ENCODE results near the gene PARD3.

PARD3 gene

DNA sequence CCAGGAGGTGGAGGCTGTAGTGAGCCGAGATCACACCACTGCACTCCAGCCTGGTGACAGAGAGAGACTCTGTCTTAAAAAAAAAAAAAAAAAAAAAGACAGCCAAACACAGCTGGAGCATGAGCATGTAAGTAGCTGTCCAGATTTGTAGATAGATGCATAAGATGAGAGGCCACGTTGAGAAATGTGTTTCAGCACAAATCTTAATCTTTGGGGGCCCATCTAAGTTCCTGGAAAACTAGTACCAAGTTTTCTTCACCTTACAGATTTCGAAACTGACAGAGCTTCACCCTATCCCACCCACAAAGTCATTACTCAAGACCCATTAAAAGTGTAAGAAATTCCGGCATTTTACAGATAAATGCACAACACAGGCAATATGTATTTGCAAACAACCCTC is 208.2 kb downstream of the PARD3 start:
- no peak for DNase-seq

- no peak for DNase-seq
Observed at GRCh38 chr10:34602478-34602877, 212.6 kb downstream of the PARD3 start.

DNA sequence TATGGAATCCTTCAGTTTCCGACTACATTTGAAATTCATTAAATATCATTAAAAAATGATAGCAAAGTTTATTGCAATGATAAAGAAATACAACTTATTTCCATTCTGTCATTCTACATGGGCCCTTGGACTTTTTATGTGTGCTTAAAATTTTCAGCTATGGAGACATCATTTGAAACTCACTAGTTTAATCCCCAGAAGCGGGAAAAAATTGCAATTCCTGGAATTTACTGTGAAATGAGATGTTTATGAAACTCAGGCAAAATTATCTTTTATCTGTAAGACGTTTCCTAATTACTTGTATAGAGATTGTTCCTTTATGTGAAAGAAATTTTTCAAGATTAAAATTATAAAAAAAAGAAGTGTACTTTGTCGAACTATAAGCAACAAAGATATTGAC is 213.4 kb downstream of the PARD3 start:
- DNase-seq: no peak

- no peak for DNase-seq
Observed at GRCh38 chr10:34599026-34599795, 215.9 kb downstream of the PARD3 start.

DNA sequence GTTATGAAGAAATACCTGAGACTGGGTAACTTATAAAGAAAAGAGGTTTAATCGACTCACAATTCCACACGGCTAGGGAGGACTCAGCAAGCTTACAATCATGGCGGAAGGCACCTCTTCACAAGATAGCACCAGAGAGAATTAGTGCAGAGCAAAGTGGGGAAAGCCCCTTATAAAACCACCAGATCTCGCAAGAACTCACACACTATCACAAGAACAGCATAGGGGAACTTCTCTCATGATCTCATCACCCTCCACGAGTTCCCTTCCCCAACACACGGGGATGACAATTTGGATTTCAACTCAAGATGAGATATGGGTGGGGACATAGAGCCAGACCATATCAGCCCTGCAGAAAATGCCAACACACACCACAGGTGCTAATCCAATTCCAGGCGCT is 218.7 kb downstream of the PARD3 start:
- DNase-seq: no peak

- no peak for DNase-seq
Observed at GRCh38 chr10:34593930-34594329, 221.2 kb downstream of the PARD3 start.

- no peak for DNase-seq
Observed at GRCh38 chr10:34593374-34593890, 221.7 kb downstream of the PARD3 start.

- DNase-seq: no peak
Observed at GRCh38 chr10:34590793-34591192, 224.3 kb downstream of the PARD3 start.

DNA sequence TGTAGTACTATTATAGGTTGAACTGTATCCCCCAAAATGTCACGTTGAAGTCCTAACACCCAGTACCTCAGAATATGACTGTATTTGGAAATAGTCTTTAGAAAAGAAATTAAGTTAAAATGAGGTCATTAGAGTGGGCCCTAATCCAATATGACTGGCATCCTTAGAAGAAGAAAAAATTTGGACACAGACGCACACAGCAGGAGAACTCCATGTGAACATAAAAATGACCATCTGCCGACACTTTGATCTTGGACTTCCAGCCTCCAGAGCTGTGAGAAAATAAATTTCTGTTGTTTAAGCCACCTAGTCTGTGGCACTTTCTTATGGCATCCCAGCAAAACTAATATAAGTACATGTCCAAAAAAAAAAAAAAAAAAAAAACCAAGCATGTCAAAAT is 225.8 kb downstream of the PARD3 start:
- no peak for DNase-seq

DNA sequence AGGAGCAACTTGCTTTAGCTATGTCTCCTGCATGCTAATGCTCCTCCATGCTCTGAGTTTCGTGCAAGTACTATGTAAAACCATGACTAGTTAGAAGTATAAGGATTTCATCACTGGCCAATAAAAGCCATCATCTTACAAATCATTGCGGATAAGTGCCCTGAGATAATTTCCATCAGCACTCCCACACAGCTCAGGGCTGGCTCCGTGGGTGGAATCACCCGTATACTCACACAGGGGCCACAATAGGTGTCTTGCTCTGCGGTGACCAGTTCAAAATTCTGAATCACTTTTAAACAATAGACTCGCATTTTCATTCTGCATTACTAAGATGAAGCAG is 227.4 kb downstream of the PARD3 start:
- DNase-seq: no peak

DNA sequence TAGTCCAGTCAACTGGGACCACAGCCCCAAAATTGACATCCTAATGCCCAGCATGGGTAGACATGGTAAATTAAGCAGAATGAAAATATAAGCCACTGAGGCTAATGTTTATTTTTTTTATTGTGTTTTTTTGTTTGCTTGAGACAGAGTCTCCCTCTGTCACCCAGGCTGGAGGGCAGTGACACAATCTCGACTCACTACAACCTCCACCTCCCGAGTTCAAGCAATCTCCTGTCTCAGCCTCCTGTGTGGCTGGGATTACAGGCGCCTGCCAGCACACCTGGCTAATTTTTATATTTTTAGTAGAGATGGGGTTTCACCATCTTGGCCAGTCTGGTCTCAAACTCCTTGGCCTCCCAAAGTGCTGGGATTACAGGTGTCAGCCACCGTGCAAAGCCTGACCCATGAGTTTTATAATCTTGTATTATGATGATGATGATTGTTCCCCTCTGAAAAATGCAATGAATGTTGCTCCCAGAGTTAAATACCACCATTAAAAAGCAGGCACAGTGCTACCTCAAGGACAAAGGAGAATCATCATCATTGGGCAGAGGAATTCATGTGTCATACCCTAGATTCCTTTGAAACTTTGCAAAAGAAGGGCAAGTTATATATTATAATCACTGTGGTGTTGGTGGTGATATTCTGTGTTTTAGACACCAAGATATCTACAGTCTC is 228.0 kb downstream of the PARD3 start:
- DNase-seq: no peak

GRCh38 chr10:34585422-34586112 is 229.5 kb downstream of the PARD3 start:
- no peak for DNase-seq

DNA sequence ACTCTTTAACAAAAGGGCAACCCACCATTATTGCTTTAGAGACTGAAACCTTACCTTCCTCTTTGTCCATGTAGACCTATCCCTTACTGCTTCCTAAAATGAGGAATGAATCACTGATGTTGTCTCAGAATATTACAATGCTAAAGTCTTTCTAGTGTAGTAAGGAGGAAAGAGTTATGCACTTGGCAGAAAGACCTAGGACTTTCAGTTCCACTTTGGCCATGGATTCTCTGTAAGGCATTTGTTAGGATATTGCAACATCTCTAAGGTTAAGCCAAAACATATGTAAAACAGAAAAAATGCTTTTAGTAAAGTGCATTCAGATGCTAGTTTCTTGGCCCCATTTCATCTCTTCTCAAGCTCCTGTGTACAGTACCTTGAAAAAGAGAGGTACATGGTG is 230.9 kb downstream of the PARD3 start:
- DNase-seq: no peak

GRCh38 chr10:34581801-34582532 is 233.1 kb downstream of the PARD3 start:
- no peak for DNase-seq

- no peak for DNase-seq
Observed at GRCh38 chr10:34580643-34581042, 234.5 kb downstream of the PARD3 start.

- DNase-seq: no peak
Observed at GRCh38 chr10:34580214-34580613, 234.9 kb downstream of the PARD3 start.

DNA sequence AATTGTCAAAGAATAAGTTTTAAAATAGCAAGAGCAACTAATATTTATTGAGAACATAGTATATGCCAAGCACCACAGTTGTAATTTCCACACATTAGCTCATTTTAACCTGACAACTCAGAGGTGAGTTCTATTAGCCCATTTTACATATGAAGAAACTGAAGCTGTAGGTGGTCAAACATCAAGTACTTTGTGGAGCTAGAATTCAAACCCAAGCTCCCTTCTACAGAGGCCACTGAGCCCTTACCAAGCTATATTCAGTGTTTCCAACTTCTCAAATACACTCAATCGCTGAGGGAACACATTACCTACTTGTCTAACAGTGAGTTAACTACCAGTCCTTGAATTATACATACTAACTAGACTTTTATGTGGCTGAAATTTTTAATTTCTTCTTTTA is 236.6 kb downstream of the PARD3 start:
- DNase-seq: no peak

- DNase-seq: no peak
Observed at GRCh38 chr10:34576797-34577196, 238.3 kb downstream of the PARD3 start.

GRCh38 chr10:34575882-34576281 is 239.2 kb downstream of the PARD3 start:
- no peak for DNase-seq

- no peak for DNase-seq
Observed at GRCh38 chr10:34574353-34574934, 240.7 kb downstream of the PARD3 start.

- no peak for DNase-seq
Observed at GRCh38 chr10:34570887-34571286, 244.2 kb downstream of the PARD3 start.

DNA sequence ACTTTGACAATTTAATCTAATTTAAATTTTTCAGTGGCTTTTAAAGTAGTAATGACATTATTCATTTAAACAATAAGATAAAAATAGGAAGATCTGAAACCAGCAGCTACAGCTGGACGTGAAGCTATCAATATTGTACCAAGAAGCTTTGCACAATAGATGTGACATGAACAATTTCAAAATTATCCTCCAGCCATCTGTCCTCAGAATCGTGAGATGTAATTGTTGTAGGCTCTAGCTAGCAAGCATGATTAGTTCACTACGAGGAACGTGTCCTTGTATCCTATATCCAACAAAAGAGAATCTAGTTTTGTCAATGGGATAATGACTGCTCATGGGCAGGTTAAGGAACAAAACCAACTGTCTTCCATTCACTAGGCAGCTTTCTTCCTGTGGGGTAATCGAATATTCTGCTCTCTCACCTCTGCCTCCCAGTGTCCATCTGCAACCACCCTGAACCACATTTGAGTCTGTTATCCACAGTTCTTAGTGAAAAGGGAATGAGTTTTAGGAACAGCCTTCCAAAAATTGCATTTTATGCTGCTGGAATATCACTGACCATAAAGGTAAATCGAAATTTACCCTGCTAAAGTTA is 247.3 kb downstream of the PARD3 start:
- DNase-seq: no peak
